ENCODE results near the gene SGMS1.

SGMS1 gene

GRCh38 chr10:50351483-50352146 lies 272.1 kb downstream of the SGMS1 start:
- Histone ChIP-seq H3K4me1 (ENCODE audit: control insufficient read depth in 1 of 2, insufficient read depth in 2 of 2, low read length in 2 of 2) (peaks cover 0 to 5% of the 10 kb centered on the region in 2 donors), H3K27ac (ENCODE audit: low read length) (no peak overlapping the region)

GRCh38 chr10:50350366-50350765 lies 273.4 kb downstream of the SGMS1 start:
- peaks cover 5 to 6% of the 10 kb centered on the region in 2 donors for H3K9me3 ChIP-seq (ENCODE audit: control insufficient read depth in 1 of 2, low read length in 2 of 2)
- H3K4me3 ChIP-seq (ENCODE audit: low read depth in 1 of 2, low read length in 2 of 2): no peak overlapping the region
- H3K27me3 ChIP-seq (ENCODE audit: low read depth, low read length): no peaks in the 10 kb centered on the region
- H3K36me3 ChIP-seq (ENCODE audit: control insufficient read depth in 1 of 2, insufficient read depth in 2 of 2, low read length in 2 of 2): peaks cover 0 to 8% of the 10 kb centered on the region in 2 donors
- H3K4me1 ChIP-seq (ENCODE audit: control insufficient read depth in 1 of 2, insufficient read depth in 2 of 2, low read length in 2 of 2): peaks cover 0 to 5% of the 10 kb centered on the region in 2 donors
- H3K27ac ChIP-seq (ENCODE audit: low read length): no peak overlapping the region

More at GRCh38 chr10:50351483-50352146, 272.1 kb downstream of the SGMS1 start:
- no peaks in the 10 kb centered on the region for H3K27me3 ChIP-seq (ENCODE audit: low read depth, low read length)
- H3K4me3 ChIP-seq (ENCODE audit: low read depth in 1 of 2, low read length in 2 of 2): no peak overlapping the region
- H3K36me3 ChIP-seq (ENCODE audit: control insufficient read depth in 1 of 2, insufficient read depth in 2 of 2, low read length in 2 of 2): peaks cover 0 to 8% of the 10 kb centered on the region in 2 donors
- H3K9me3 ChIP-seq (ENCODE audit: control insufficient read depth in 1 of 2, low read length in 2 of 2): peaks cover 5 to 6% of the 10 kb centered on the region in 2 donors

- Histone ChIP-seq H3K27ac (ENCODE audit: low read length) (no peak overlapping the region), H3K36me3 (ENCODE audit: control insufficient read depth in 1 of 2, insufficient read depth in 2 of 2, low read length in 2 of 2) (peaks cover 0 to 8% of the 10 kb centered on the region in 2 donors), H3K4me3 (ENCODE audit: low read depth in 1 of 2, low read length in 2 of 2) (no peak overlapping the region), H3K9me3 (ENCODE audit: control insufficient read depth in 1 of 2, low read length in 2 of 2) (peaks cover 5 to 6% of the 10 kb centered on the region in 2 donors), H3K4me1 (ENCODE audit: control insufficient read depth in 1 of 2, insufficient read depth in 2 of 2, low read length in 2 of 2) (peaks cover 0 to 5% of the 10 kb centered on the region in 2 donors), H3K27me3 (ENCODE audit: low read depth, low read length) (no peaks in the 10 kb centered on the region)
These were observed 274.2 kb downstream of the SGMS1 start for GRCh38 chr10:50349554-50349953.

GRCh38 chr10:50347394-50347802 lies 276.4 kb downstream of the SGMS1 start:
- peaks cover 15 to 23% of the 10 kb centered on the region in 2 donors for H3K36me3 ChIP-seq (ENCODE audit: control insufficient read depth in 1 of 2, insufficient read depth in 2 of 2, low read length in 2 of 2)
- no peaks in the 10 kb centered on the region for H3K27me3 ChIP-seq (ENCODE audit: low read depth, low read length)
- H3K4me3 ChIP-seq (ENCODE audit: low read depth in 1 of 2, low read length in 2 of 2): no peak overlapping the region
- H3K4me1 ChIP-seq (ENCODE audit: control insufficient read depth in 1 of 2, insufficient read depth in 2 of 2, low read length in 2 of 2): peaks cover 0 to 5% of the 10 kb centered on the region in 2 donors
- H3K9me3 ChIP-seq (ENCODE audit: control insufficient read depth in 1 of 2, low read length in 2 of 2): peaks cover 5 to 6% of the 10 kb centered on the region in 2 donors
- H3K27ac ChIP-seq (ENCODE audit: low read length): no peak overlapping the region

GRCh38 chr10:50346942-50347341 lies 276.8 kb downstream of the SGMS1 start:
- H3K27me3 ChIP-seq (ENCODE audit: low read depth, low read length): no peaks in the 10 kb centered on the region
- peaks cover 0 to 5% of the 10 kb centered on the region in 2 donors for H3K4me1 ChIP-seq (ENCODE audit: control insufficient read depth in 1 of 2, insufficient read depth in 2 of 2, low read length in 2 of 2)
- peaks cover 15 to 23% of the 10 kb centered on the region in 2 donors for H3K36me3 ChIP-seq (ENCODE audit: control insufficient read depth in 1 of 2, insufficient read depth in 2 of 2, low read length in 2 of 2)
- peaks cover 5 to 6% of the 10 kb centered on the region in 2 donors for H3K9me3 ChIP-seq (ENCODE audit: control insufficient read depth in 1 of 2, low read length in 2 of 2)
- no peak overlapping the region for H3K4me3 ChIP-seq (ENCODE audit: low read depth in 1 of 2, low read length in 2 of 2)
- no peak overlapping the region for H3K27ac ChIP-seq (ENCODE audit: low read length)

- peaks cover 15 to 23% of the 10 kb centered on the region in 2 donors for H3K36me3 ChIP-seq (ENCODE audit: control insufficient read depth in 1 of 2, insufficient read depth in 2 of 2, low read length in 2 of 2)
- H3K27me3 ChIP-seq (ENCODE audit: low read depth, low read length): no peaks in the 10 kb centered on the region
- no peak overlapping the region for H3K27ac ChIP-seq (ENCODE audit: low read length)
- H3K4me1 ChIP-seq (ENCODE audit: control insufficient read depth in 1 of 2, insufficient read depth in 2 of 2, low read length in 2 of 2): peaks cover 0 to 5% of the 10 kb centered on the region in 2 donors
- H3K9me3 ChIP-seq (ENCODE audit: control insufficient read depth in 1 of 2, low read length in 2 of 2): peaks cover 5 to 6% of the 10 kb centered on the region in 2 donors
- no peak overlapping the region for H3K4me3 ChIP-seq (ENCODE audit: low read depth in 1 of 2, low read length in 2 of 2)
These were observed 278.2 kb downstream of the SGMS1 start for GRCh38 chr10:50345545-50345944.

GRCh38 chr10:50343702-50344331 lies 279.9 kb downstream of the SGMS1 start:
- Histone ChIP-seq H3K9me3 (ENCODE audit: control insufficient read depth in 1 of 2, low read length in 2 of 2) (peaks cover 1 to 2% of the 10 kb centered on the region in 2 donors), H3K4me1 (ENCODE audit: control insufficient read depth in 1 of 2, insufficient read depth in 2 of 2, low read length in 2 of 2) (peaks cover 0 to 5% of the 10 kb centered on the region in 2 donors)

GRCh38 chr10:50341987-50342386 lies 281.8 kb downstream of the SGMS1 start:
- Histone ChIP-seq H3K36me3 (ENCODE audit: control insufficient read depth in 1 of 2, insufficient read depth in 2 of 2, low read length in 2 of 2) (peaks cover 15 to 23% of the 10 kb centered on the region in 2 donors), H3K9me3 (ENCODE audit: control insufficient read depth in 1 of 2, low read length in 2 of 2) (no peaks in the 10 kb centered on the region), H3K27ac (ENCODE audit: low read length) (no peak overlapping the region), H3K4me3 (ENCODE audit: low read depth in 1 of 2, low read length in 2 of 2) (no peak overlapping the region), H3K27me3 (ENCODE audit: low read depth, low read length) (no peaks in the 10 kb centered on the region), H3K4me1 (ENCODE audit: control insufficient read depth in 1 of 2, insufficient read depth in 2 of 2, low read length in 2 of 2) (peaks cover 0 to 3% of the 10 kb centered on the region in 2 donors)

More at GRCh38 chr10:50343702-50344331, 279.9 kb downstream of the SGMS1 start:
- H3K36me3 ChIP-seq (ENCODE audit: control insufficient read depth in 1 of 2, insufficient read depth in 2 of 2, low read length in 2 of 2): peaks cover 15 to 23% of the 10 kb centered on the region in 2 donors
- no peak overlapping the region for H3K27ac ChIP-seq (ENCODE audit: low read length)
- no peak overlapping the region for H3K4me3 ChIP-seq (ENCODE audit: low read depth in 1 of 2, low read length in 2 of 2)
- no peaks in the 10 kb centered on the region for H3K27me3 ChIP-seq (ENCODE audit: low read depth, low read length)

- no peak overlapping the region for H3K4me3 ChIP-seq (ENCODE audit: low read depth in 1 of 2, low read length in 2 of 2)
- peaks cover 0 to 7% of the 10 kb centered on the region in 2 donors for H3K36me3 ChIP-seq (ENCODE audit: control insufficient read depth in 1 of 2, insufficient read depth in 2 of 2, low read length in 2 of 2)
- no peaks in the 10 kb centered on the region for H3K4me1 ChIP-seq (ENCODE audit: control insufficient read depth in 1 of 2, insufficient read depth in 2 of 2, low read length in 2 of 2)
- no peaks in the 10 kb centered on the region for H3K9me3 ChIP-seq (ENCODE audit: control insufficient read depth in 1 of 2, low read length in 2 of 2)
- H3K27me3 ChIP-seq (ENCODE audit: low read depth, low read length): no peaks in the 10 kb centered on the region
- H3K27ac ChIP-seq (ENCODE audit: low read length): no peak overlapping the region
These were observed 287.6 kb downstream of the SGMS1 start for GRCh38 chr10:50336140-50336539.

- Histone ChIP-seq H3K9me3 (ENCODE audit: control insufficient read depth in 1 of 2, low read length in 2 of 2) (no peaks in the 10 kb centered on the region), H3K36me3 (ENCODE audit: control insufficient read depth in 1 of 2, insufficient read depth in 2 of 2, low read length in 2 of 2) (peaks cover 0 to 7% of the 10 kb centered on the region in 2 donors), H3K27me3 (ENCODE audit: low read depth, low read length) (no peaks in the 10 kb centered on the region), H3K27ac (ENCODE audit: low read length) (no peak overlapping the region), H3K4me3 (ENCODE audit: low read depth in 1 of 2, low read length in 2 of 2) (no peak overlapping the region), H3K4me1 (ENCODE audit: control insufficient read depth in 1 of 2, insufficient read depth in 2 of 2, low read length in 2 of 2) (no peaks in the 10 kb centered on the region)
These were observed 288.4 kb downstream of the SGMS1 start for GRCh38 chr10:50335397-50335796.

- no peak overlapping the region for H3K27ac ChIP-seq (ENCODE audit: low read length)
- no peaks in the 10 kb centered on the region for H3K27me3 ChIP-seq (ENCODE audit: low read depth, low read length)
- H3K4me3 ChIP-seq (ENCODE audit: low read depth in 1 of 2, low read length in 2 of 2): no peak overlapping the region
- H3K4me1 ChIP-seq (ENCODE audit: control insufficient read depth in 1 of 2, insufficient read depth in 2 of 2, low read length in 2 of 2): peaks cover 0 to 9% of the 10 kb centered on the region in 2 donors
- no peaks in the 10 kb centered on the region for H3K9me3 ChIP-seq (ENCODE audit: control insufficient read depth in 1 of 2, low read length in 2 of 2)
- no peaks in the 10 kb centered on the region for H3K36me3 ChIP-seq (ENCODE audit: control insufficient read depth in 1 of 2, insufficient read depth in 2 of 2, low read length in 2 of 2)
These were observed 289.5 kb downstream of the SGMS1 start for GRCh38 chr10:50334273-50334672.

Measured in muscle layer of duodenum (tissue), 2 donors.